K562 (cell line): ENCODE measurements around the gene EYA2. TPM values are rescaled to one million over a fixed set of nuclear protein-coding genes. Genes with fewer than 3 reads are reported as not detected.

ENCODE experiments used
- ATAC-seq: fragments of 200-7000 bp; cut with Tn5 transposase; 3 replicates; pipeline ENCODE4 v1.9.1; 2020; ENCODE audit warnings: moderate library complexity
- BruUV-seq: library from RNA; stranded (reverse); fragments of 400-500 nt; replicated peaks from 2 replicates; lab custom pipeline; 2021; lab: Mats Ljungman, UMichigan
- CTCF ChIA-PET: fragments of 300-600 bp; formaldehyde crosslinking; extraction: SDS; loops from one replicate; lab custom pipeline; 2021; ENCODE audit warnings: low intra/inter-chr PET ratio; lab: Yijun Ruan, JAX
- POLR2A ChIA-PET: fragments of 300-600, 350-650 bp; sonication (Branson Sonifier 250); formaldehyde crosslinking; extraction: SDS; loops from one replicate; lab custom pipeline; 2021; ENCODE audit warnings: antibody characterized with exemption, inconsistent platforms; lab: Yijun Ruan, JAX
- DNase-seq, 4 experiments: peaks; one replicate each; pipeline versions ENCODE4 v3.0.0 to v3.0.0-alpha.2; 2011 to 2018; ENCODE audit warnings: low spot score in 3 of 4, mixed read lengths in 3 of 4; ENCODE audit errors: extremely low read depth in 1 of 4
- FAIRE-seq: peaks from 2 replicates; lab custom pipeline; 2011; peaks lifted over from hg19 to GRCh38; lab: Jason Lieb, UNC
- H2AFZ ChIP-seq: 2 replicates; pipeline ENCODE4 v1.6.0; 2011; ENCODE audit warnings: low read depth, low read length, control low read depth, inconsistent platforms
- H3K27ac ChIP-seq: fragments of 200-600 bp; 3 replicates; pipeline ENCODE4 v1.8.0; 2011; ENCODE audit warnings: low read depth, mild to moderate bottlenecking, control low read depth, inconsistent platforms, low read length, moderate library complexity, mixed read lengths; ENCODE audit errors: extremely low read depth
- H3K27me3 ChIP-seq, 2 experiments: fragments of 300-600 bp in 1 of 2; 2 replicates in 1 of 2; 3 replicates in 1 of 2; pipeline versions ENCODE4 v1.6.0 to v1.8.0; 2011; ENCODE audit warnings: inconsistent platforms in 2 of 2, low read length in 2 of 2, mild to moderate bottlenecking in 1 of 2, mixed read lengths in 1 of 2, moderate library complexity in 1 of 2; ENCODE audit not compliant: control insufficient read depth in 2 of 2, insufficient read depth in 2 of 2
- H3K36me3 ChIP-seq: fragments of 300-600 bp; 3 replicates; pipeline ENCODE4 v1.8.0; 2011; ENCODE audit warnings: mild to moderate bottlenecking, low read length, inconsistent platforms; ENCODE audit not compliant: control insufficient read depth, insufficient read depth
- H3K4me1 ChIP-seq, 2 experiments: fragments of 200-600 bp in 1 of 2; replicated peaks in 1 of 2; 2 replicates in 1 of 2; 3 replicates in 1 of 2; pipeline versions ENCODE4 v1.5.1 to v1.8.0; 2011; ENCODE audit warnings: inconsistent platforms in 2 of 2, low read length in 2 of 2, mild to moderate bottlenecking in 1 of 2, mixed read lengths in 1 of 2, moderate library complexity in 1 of 2; ENCODE audit not compliant: control insufficient read depth in 2 of 2, insufficient read depth in 2 of 2
- H3K4me2 ChIP-seq: 2 replicates; pipeline ENCODE4 v1.6.1; 2011; ENCODE audit warnings: low read length, control low read depth, inconsistent platforms, mixed read lengths; ENCODE audit not compliant: insufficient read depth
- H3K4me3 ChIP-seq: fragments of 200-600 bp; sonication (generic), shearing (Covaris generic); 2 replicates; pipeline ENCODE4 v1.5.1; 2016; ENCODE audit warnings: control low read depth, inconsistent platforms
- H3K79me2 ChIP-seq: fragments of 200-600 bp; 3 replicates; pipeline ENCODE4 v1.8.0; 2011; ENCODE audit warnings: low read length, inconsistent platforms; ENCODE audit not compliant: control insufficient read depth, insufficient read depth
- H3K9ac ChIP-seq, 2 experiments: 2 replicates each; pipeline versions ENCODE4 v1.6.0 to v1.6.1; 2011; ENCODE audit warnings: low read depth in 2 of 2, low read length in 2 of 2, control low read depth in 1 of 2, inconsistent platforms in 1 of 2, mild to moderate bottlenecking in 1 of 2, mixed read lengths in 1 of 2; ENCODE audit not compliant: insufficient read depth in 1 of 2
- H3K9me1 ChIP-seq: one replicate; pipeline ENCODE4 v1.6.0; 2011; ENCODE audit warnings: inconsistent platforms, mild to moderate bottlenecking, low read length, moderate library complexity; ENCODE audit not compliant: control insufficient read depth, insufficient read depth
- H3K9me3 ChIP-seq: replicated peaks from 2 replicates; pipeline ENCODE4 v1.5.1; 2011; ENCODE audit warnings: low read depth, low read length, inconsistent platforms; ENCODE audit not compliant: control insufficient read depth, insufficient read depth
- H4K20me1 ChIP-seq: replicated peaks from 2 replicates; pipeline ENCODE4 v1.6.1; 2011; ENCODE audit warnings: low read length, inconsistent platforms, mixed read lengths; ENCODE audit not compliant: control insufficient read depth, insufficient read depth
- DDX20 ChIP-seq: fragments of 450-650 bp; IDR thresholded peaks from 2 replicates; pipeline ENCODE4 v1.6.1; 2016; ENCODE audit warnings: missing genetic modification characterization, low read depth, mild to moderate bottlenecking, missing compliant biosample characterization, moderate library complexity
- PTTG1 ChIP-seq: fragments of 450-650 bp; IDR thresholded peaks from 2 replicates; pipeline ENCODE4 v1.6.1; 2016; ENCODE audit warnings: low read depth, mild to moderate bottlenecking, missing genetic modification characterization, missing compliant biosample characterization
- ZC3H4 ChIP-seq: sonication (generic); formaldehyde crosslinking; IDR thresholded peaks from 2 replicates; pipeline ENCODE4 v1.9.0; 2021; ENCODE audit warnings: missing genetic modification reagents, borderline replicate concordance
- ZNF583 ChIP-seq: fragments of 250-450 bp; sonication (Bioruptor Pico); IDR thresholded peaks from 2 replicates; pipeline ENCODE4 v1.4.0; 2020
- ZNF668 ChIP-seq: fragments of 250-450 bp; sonication (Bioruptor Pico); IDR thresholded peaks from 2 replicates; pipeline ENCODE4 v1.8.0; 2022; ENCODE audit warnings: mild to moderate bottlenecking, inconsistent platforms
- WGBS: fragments of 100-300 bp; shearing (Covaris generic); methylation state at CpG from one replicate; pipeline ENCODE4 v1.1.6; 2016; ENCODE audit warnings: low coverage, mixed read lengths; ENCODE audit not compliant: insufficient coverage; ENCODE audit errors: missing lambda C conversion rate; 5-methylcytosine and 5-hydroxymethylcytosine counted together
- in situ Hi-C: fragments of 300-500 bp; cut with MboI; formaldehyde crosslinking; loops from 4 replicates; pipeline ENCODE4 v1.15.0; 2018; ENCODE audit warnings: inconsistent platforms, mixed read lengths
- intact Hi-C: fragments of 100-400 bp; cut with micrococcal nuclease; formaldehyde crosslinking; loops from 2 replicates; pipeline ENCODE4 v1.14.2; 2022
- polyA plus RNA-seq, 8 experiments: library from polyadenylated mRNA; depleted of rRNA in 4 of 8; stranded (reverse) in 5 of 8; unstranded in 3 of 8; fragments of >200 nt; fragmentation: Nextera tagmentation in 2 of 8; fragmentation: Illumina TruSeq in 1 of 8; extraction: Ambion mirVana in 2 of 8; extraction: Trizol in 1 of 8; gene quantifications; 2 replicates each; pipeline versions ENCODE4 v1.2.1 to v1.2.3, GENCODE V29; 2011 to 2014; ENCODE audit warnings: inconsistent platforms in 1 of 8, missing spikeins in 1 of 8
- total RNA-seq, 7 experiments: library from RNA; depleted of rRNA in 6 of 7; stranded (reverse); fragments of >200 nt in 6 of 7; fragmentation: Illumina TruSeq in 2 of 7; extraction: Trizol in 2 of 7; gene quantifications; 2 replicates each; pipeline versions ENCODE4 v1.2.1 to v1.2.3, GENCODE V29; 2011 to 2021; ENCODE audit warnings: low replicate concordance in 1 of 7
- TF ChIP-seq, protein P1 (sequence below): IDR thresholded peaks from 2 replicates; pipeline ENCODE4 v1.6.1; 2016; ENCODE audit warnings: missing genetic modification characterization, missing compliant biosample characterization
- TF ChIP-seq, protein P2 (sequence below), 2 experiments: fragments of 450-650 bp; formaldehyde crosslinking in 1 of 2; IDR thresholded peaks; 2 replicates each; pipeline versions ENCODE4 v1.4.0 to v1.6.1; 2014 to 2020; ENCODE audit warnings: mild to moderate bottlenecking in 2 of 2, borderline replicate concordance in 1 of 2, low read depth in 1 of 2

EYA2 gene
- total and polyA plus RNA-seq, 9 of the 15 experiments (the other 6 are each of a cell fraction or from before 2014, with no cell fraction given), result 0.03 TPM; not detected in 8

DNA sequence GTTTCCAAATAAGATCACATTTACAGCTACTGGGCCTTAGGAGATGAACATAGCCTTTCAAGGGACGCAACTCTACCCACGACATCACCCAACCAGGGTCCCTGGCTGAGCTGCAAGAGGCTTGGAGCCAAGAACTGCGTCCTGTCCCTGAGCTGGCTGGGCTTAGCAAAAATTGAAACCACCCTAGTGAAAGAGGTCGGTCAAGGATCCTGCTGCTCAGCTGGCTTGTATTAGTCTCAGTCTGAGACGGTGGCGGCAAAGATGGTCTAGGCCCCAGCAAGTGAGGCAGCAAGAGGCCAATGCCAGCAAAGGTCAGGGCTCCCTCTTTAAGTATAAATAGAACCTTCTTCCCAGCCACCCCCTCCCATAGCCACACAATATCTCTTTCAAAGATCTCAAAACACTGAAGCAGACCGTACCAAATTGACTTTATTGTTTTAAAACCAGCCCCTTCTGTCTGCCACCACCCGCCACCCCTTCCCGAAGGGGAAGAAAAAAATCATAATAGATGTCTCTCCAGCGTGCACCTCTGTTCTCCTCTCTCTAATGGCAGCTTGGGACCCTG, 140.5 kb downstream of the EYA2 start:
- peaks cover 0 to 37% of the 10 kb centered on the region in 2 experiments; a peak in 1 of 5 replicates for H3K27me3 ChIP-seq
- no peaks in the 10 kb centered on the region for H3K79me2 ChIP-seq
- ChIA-PET CTCF (no interaction called here), POLR2A (no interaction called here)
- no peaks in the 10 kb centered on the region for H3K36me3 ChIP-seq
- H3K4me1 ChIP-seq, result peaks cover 0 to under 1% of the 10 kb centered on the region in 2 experiments; a peak in 2 of 5 replicates
- ATAC-seq, result no peak
- WGBS, result under 1% methylated on average over 10 of the region's 10 CpGs
- no peak overlapping the region for H3K9ac ChIP-seq
- no peak for FAIRE-seq
- no TSS peak for BruUV-seq
- H3K4me2 ChIP-seq, result no peak overlapping the region
- H4K20me1 ChIP-seq, result no peaks in the 10 kb centered on the region
- H2AFZ ChIP-seq, result no peak overlapping the region
- in situ Hi-C loops, result no loop called here
- no peaks in the 10 kb centered on the region for H3K9me3 ChIP-seq
- no peak overlapping the region for H3K27ac ChIP-seq
- intact Hi-C loops, result no loop called here
- H3K9me1 ChIP-seq, result no peaks in the 10 kb centered on the region
- H3K4me3 ChIP-seq, result no peak overlapping the region
- DNase-seq, result no peak
- TF ChIP-seq ZNF583 (CRISPR knock-in tag), result no peak
- TF ChIP-seq ZNF668 (CRISPR knock-in tag), result no peak
- TF ChIP-seq, protein P1, sequence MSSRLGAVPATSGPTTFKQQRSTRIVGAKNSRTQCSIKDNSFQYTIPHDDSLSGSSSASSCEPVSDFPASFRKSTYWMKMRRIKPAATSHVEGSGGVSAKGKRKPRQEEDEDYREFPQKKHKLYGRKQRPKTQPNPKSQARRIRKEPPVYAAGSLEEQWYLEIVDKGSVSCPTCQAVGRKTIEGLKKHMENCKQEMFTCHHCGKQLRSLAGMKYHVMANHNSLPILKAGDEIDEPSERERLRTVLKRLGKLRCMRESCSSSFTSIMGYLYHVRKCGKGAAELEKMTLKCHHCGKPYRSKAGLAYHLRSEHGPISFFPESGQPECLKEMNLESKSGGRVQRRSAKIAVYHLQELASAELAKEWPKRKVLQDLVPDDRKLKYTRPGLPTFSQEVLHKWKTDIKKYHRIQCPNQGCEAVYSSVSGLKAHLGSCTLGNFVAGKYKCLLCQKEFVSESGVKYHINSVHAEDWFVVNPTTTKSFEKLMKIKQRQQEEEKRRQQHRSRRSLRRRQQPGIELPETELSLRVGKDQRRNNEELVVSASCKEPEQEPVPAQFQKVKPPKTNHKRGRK (tag), result no peak
- TF ChIP-seq, protein P2, sequence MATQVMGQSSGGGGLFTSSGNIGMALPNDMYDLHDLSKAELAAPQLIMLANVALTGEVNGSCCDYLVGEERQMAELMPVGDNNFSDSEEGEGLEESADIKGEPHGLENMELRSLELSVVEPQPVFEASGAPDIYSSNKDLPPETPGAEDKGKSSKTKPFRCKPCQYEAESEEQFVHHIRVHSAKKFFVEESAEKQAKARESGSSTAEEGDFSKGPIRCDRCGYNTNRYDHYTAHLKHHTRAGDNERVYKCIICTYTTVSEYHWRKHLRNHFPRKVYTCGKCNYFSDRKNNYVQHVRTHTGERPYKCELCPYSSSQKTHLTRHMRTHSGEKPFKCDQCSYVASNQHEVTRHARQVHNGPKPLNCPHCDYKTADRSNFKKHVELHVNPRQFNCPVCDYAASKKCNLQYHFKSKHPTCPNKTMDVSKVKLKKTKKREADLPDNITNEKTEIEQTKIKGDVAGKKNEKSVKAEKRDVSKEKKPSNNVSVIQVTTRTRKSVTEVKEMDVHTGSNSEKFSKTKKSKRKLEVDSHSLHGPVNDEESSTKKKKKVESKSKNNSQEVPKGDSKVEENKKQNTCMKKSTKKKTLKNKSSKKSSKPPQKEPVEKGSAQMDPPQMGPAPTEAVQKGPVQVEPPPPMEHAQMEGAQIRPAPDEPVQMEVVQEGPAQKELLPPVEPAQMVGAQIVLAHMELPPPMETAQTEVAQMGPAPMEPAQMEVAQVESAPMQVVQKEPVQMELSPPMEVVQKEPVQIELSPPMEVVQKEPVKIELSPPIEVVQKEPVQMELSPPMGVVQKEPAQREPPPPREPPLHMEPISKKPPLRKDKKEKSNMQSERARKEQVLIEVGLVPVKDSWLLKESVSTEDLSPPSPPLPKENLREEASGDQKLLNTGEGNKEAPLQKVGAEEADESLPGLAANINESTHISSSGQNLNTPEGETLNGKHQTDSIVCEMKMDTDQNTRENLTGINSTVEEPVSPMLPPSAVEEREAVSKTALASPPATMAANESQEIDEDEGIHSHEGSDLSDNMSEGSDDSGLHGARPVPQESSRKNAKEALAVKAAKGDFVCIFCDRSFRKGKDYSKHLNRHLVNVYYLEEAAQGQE (IDR thresholded peaks at IDR 0.05; ENCODE audit: borderline replicate concordance), result no peak
- TF ChIP-seq, protein P2 (CRISPR knock-in tag; IDR thresholded peaks at IDR 0.05; ENCODE audit: low read depth), result no peak
- no peak for TF ChIP-seq ZC3H4
- no peak for TF ChIP-seq DDX20 (tag)
- TF ChIP-seq PTTG1 (tag), result no peak
